ENCODE data around the gene SV2C.

Gene SV2C

DNA sequence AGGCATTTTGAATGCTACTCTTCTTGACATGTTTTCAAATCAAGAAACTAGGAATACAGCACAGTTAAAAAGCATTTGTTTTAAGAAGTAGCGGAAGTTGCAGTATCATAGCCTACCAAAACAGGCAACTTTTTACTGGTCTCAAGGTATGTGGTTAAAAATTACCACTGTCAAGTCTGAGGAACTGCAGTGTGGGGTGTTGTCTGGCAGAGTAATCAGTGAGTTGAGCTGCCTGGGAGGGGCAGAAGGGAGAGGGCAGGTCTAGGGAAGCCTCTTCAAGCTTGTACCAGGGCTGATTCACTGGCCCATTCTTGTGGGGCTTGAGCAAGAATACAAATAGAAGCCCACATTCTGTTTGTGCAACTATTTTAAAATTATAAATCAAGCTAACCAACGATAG, 42.4 kb upstream of the SV2C start:
- Histone ChIP-seq H3F3A (ENCODE audit: insufficient read depth) (no peaks in the 10 kb centered on the region), H3K9me2 (replicated peaks; ENCODE audit: insufficient read depth, low read length) (no peaks in the 10 kb centered on the region), H4K20me1 (ENCODE audit: low read depth, low read length) (no peaks in the 10 kb centered on the region), H2AFZ (ENCODE audit: low read depth, low read length, severe bottlenecking) (no peak overlapping the region), H3K27ac (ENCODE audit: low read depth, low read length) (no peak overlapping the region), H3K79me2 (ENCODE audit: insufficient read depth, low read length) (no peaks in the 10 kb centered on the region), H3K4me2 (ENCODE audit: low read depth, low read length, poor library complexity, severe bottlenecking) (no peak overlapping the region), H3K4me3 (ENCODE audit: insufficient read depth, low read length, poor library complexity, severe bottlenecking) (no peak overlapping the region), H3K27me3 (ENCODE audit: low read length) (no peaks in the 10 kb centered on the region), H3K9ac (ENCODE audit: low read length) (no peak overlapping the region), H3K36me3 (ENCODE audit: low read length) (no peaks in the 10 kb centered on the region), H3K9me3 (ENCODE audit: insufficient read depth, low read length) (no peaks in the 10 kb centered on the region)
- no peak for TF ChIP-seq EZH2phosphoT487 (conservative IDR thresholded peaks at IDR 0.05; ENCODE audit: low read length)
- TF ChIP-seq, protein P1, sequence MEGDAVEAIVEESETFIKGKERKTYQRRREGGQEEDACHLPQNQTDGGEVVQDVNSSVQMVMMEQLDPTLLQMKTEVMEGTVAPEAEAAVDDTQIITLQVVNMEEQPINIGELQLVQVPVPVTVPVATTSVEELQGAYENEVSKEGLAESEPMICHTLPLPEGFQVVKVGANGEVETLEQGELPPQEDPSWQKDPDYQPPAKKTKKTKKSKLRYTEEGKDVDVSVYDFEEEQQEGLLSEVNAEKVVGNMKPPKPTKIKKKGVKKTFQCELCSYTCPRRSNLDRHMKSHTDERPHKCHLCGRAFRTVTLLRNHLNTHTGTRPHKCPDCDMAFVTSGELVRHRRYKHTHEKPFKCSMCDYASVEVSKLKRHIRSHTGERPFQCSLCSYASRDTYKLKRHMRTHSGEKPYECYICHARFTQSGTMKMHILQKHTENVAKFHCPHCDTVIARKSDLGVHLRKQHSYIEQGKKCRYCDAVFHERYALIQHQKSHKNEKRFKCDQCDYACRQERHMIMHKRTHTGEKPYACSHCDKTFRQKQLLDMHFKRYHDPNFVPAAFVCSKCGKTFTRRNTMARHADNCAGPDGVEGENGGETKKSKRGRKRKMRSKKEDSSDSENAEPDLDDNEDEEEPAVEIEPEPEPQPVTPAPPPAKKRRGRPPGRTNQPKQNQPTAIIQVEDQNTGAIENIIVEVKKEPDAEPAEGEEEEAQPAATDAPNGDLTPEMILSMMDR (IDR thresholded peaks at IDR 0.05; ENCODE audit: insufficient read depth, low read length, poor library complexity, severe bottlenecking) = no peak

DNA sequence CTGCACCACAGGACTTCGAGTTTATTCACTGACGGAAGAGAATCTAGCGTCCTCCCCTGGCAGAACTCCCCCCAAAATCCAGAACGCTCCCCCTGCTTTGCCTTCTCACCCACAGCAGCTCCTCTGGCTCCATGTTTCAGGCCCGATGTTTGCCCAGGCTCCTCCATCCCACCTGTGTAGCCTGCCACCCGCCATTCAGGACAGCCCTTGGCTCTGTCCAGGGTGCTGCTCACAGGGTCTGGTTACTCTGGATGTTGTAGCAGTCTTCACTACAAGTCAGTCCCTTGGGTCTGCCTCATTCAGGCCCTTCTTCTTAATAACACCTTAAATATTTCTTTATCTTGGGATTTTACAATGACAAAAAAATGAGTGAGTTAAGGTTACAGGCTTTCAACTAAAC, 41.3 kb upstream of the SV2C start:
- H3K4me2 ChIP-seq (ENCODE audit: low read depth, low read length, poor library complexity, severe bottlenecking) = no peak overlapping the region
- no peak overlapping the region for H3K4me3 ChIP-seq (ENCODE audit: insufficient read depth, low read length, poor library complexity, severe bottlenecking)
- H3K27ac ChIP-seq (ENCODE audit: low read depth, low read length) = no peak overlapping the region
- no peaks in the 10 kb centered on the region for H3F3A ChIP-seq (ENCODE audit: insufficient read depth)
- no peak overlapping the region for H3K9ac ChIP-seq (ENCODE audit: low read length)
- H2AFZ ChIP-seq (ENCODE audit: low read depth, low read length, severe bottlenecking) = no peak overlapping the region
- H3K9me3 ChIP-seq (ENCODE audit: insufficient read depth, low read length) = no peaks in the 10 kb centered on the region
- no peaks in the 10 kb centered on the region for H4K20me1 ChIP-seq (ENCODE audit: low read depth, low read length)
- TF ChIP-seq, protein P1 (IDR thresholded peaks at IDR 0.05; ENCODE audit: insufficient read depth, low read length, poor library complexity, severe bottlenecking) = no peak
- TF ChIP-seq EZH2phosphoT487 (conservative IDR thresholded peaks at IDR 0.05; ENCODE audit: low read length) = no peak
- H3K79me2 ChIP-seq (ENCODE audit: insufficient read depth, low read length) = no peaks in the 10 kb centered on the region
- H3K36me3 ChIP-seq (ENCODE audit: low read length) = no peaks in the 10 kb centered on the region
- H3K9me2 ChIP-seq (replicated peaks; ENCODE audit: insufficient read depth, low read length) = no peaks in the 10 kb centered on the region
- no peaks in the 10 kb centered on the region for H3K27me3 ChIP-seq (ENCODE audit: low read length)

DNA sequence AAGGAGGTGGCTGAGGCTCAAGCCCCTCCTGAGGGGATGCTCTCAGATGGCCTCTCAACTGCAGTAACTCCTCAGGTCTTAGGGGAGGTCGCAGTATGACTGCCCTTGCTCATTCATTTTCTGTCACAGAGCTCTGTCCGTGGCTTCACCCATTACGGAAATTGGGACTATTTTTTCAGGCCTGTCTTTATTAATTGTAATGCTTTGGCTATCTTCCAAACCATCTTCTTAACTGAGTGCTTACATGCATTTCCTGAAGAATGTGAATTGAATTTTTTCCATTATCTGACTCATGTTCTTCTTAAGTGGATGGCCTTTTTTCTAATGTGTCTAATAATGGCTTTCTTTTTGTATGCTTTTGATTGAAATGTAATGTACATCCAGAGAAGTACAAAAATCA, 36.4 kb upstream of the SV2C start:
- Histone ChIP-seq H3K9me3 (ENCODE audit: insufficient read depth, low read length) (no peaks in the 10 kb centered on the region), H4K20me1 (ENCODE audit: low read depth, low read length) (no peaks in the 10 kb centered on the region)

More for the DNA sequence above, 36.4 kb upstream of the SV2C start:
- no peak overlapping the region for H3K9ac ChIP-seq (ENCODE audit: low read length)
- H3K79me2 ChIP-seq (ENCODE audit: insufficient read depth, low read length) = no peaks in the 10 kb centered on the region
- no peak overlapping the region for H3K4me3 ChIP-seq (ENCODE audit: insufficient read depth, low read length, poor library complexity, severe bottlenecking)
- TF ChIP-seq, protein P1 (IDR thresholded peaks at IDR 0.05; ENCODE audit: insufficient read depth, low read length, poor library complexity, severe bottlenecking) = no peak
- TF ChIP-seq EZH2phosphoT487 (conservative IDR thresholded peaks at IDR 0.05; ENCODE audit: low read length) = no peak
- H3K27me3 ChIP-seq (ENCODE audit: low read length) = no peaks in the 10 kb centered on the region
- H2AFZ ChIP-seq (ENCODE audit: low read depth, low read length, severe bottlenecking) = no peak overlapping the region
- no peaks in the 10 kb centered on the region for H3K36me3 ChIP-seq (ENCODE audit: low read length)
- H3K27ac ChIP-seq (ENCODE audit: low read depth, low read length) = no peak overlapping the region
- no peaks in the 10 kb centered on the region for H3F3A ChIP-seq (ENCODE audit: insufficient read depth)
- H3K9me2 ChIP-seq (replicated peaks; ENCODE audit: insufficient read depth, low read length) = no peaks in the 10 kb centered on the region
- no peak overlapping the region for H3K4me2 ChIP-seq (ENCODE audit: low read depth, low read length, poor library complexity, severe bottlenecking)

Measured in SU-DHL-6 (cell line).